ENCODE measurements around the gene MAP4K1.

MAP4K1 gene

DNA sequence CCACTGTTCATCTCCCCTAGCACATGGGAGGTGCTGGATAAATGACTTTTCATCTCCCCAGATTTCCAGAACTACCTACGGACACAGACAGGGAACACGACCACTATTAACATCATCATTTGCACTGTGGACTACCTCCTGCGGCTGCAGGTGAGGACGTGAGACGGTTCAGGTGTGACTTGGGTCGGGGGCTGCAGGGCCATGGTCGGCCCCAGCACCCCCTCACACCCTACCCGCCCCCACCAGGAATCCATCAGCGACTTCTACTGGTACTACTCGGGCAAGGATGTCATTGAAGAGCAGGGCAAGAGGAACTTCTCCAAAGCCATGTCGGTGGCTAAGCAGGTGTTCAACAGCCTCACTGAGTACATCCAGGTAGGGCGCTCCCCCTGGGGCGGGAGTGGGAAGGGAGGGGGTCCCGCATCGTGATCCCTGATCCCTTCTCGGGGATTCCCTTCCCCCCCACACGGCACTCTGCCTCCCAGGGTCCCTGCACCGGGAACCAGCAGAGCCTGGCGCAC is 74.4 kb downstream of the MAP4K1 start (continued):
- TF ChIP-seq, protein P1, sequence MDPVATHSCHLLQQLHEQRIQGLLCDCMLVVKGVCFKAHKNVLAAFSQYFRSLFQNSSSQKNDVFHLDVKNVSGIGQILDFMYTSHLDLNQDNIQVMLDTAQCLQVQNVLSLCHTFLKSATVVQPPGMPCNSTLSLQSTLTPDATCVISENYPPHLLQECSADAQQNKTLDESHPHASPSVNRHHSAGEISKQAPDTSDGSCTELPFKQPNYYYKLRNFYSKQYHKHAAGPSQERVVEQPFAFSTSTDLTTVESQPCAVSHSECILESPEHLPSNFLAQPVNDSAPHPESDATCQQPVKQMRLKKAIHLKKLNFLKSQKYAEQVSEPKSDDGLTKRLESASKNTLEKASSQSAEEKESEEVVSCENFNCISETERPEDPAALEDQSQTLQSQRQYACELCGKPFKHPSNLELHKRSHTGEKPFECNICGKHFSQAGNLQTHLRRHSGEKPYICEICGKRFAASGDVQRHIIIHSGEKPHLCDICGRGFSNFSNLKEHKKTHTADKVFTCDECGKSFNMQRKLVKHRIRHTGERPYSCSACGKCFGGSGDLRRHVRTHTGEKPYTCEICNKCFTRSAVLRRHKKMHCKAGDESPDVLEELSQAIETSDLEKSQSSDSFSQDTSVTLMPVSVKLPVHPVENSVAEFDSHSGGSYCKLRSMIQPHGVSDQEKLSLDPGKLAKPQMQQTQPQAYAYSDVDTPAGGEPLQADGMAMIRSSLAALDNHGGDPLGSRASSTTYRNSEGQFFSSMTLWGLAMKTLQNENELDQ (tag by site-specific recombination; IDR thresholded peaks at IDR 0.05; ENCODE audit: low read depth) = no peak
- TF ChIP-seq, protein P2, sequence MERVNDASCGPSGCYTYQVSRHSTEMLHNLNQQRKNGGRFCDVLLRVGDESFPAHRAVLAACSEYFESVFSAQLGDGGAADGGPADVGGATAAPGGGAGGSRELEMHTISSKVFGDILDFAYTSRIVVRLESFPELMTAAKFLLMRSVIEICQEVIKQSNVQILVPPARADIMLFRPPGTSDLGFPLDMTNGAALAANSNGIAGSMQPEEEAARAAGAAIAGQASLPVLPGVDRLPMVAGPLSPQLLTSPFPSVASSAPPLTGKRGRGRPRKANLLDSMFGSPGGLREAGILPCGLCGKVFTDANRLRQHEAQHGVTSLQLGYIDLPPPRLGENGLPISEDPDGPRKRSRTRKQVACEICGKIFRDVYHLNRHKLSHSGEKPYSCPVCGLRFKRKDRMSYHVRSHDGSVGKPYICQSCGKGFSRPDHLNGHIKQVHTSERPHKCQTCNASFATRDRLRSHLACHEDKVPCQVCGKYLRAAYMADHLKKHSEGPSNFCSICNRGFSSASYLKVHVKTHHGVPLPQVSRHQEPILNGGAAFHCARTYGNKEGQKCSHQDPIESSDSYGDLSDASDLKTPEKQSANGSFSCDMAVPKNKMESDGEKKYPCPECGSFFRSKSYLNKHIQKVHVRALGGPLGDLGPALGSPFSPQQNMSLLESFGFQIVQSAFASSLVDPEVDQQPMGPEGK (tag by site-specific recombination; IDR thresholded peaks at IDR 0.05) = no peak
- TF ChIP-seq ZNF138 (tag by site-specific recombination; IDR thresholded peaks at IDR 0.05; ENCODE audit: borderline replicate concordance) = no peak

DNA sequence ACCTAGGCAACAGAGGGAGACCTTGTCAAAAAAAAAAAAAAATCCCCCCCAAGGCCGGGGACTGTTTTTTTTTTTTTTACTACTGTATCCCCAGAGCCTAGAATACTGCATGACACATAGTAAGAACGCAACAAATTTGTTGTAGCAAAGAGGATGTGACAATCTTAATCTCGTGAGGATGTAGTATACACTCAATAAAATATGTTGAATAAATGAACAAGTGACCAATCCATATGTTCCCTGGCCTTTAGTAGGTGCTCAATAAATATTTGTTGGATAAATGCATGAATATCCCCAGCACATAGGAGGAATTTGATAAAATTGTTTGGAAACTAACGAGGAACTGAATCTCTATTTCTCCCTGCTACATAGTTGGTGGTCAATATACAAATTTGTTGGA is 75.7 kb downstream of the MAP4K1 start:
- no peaks in the 10 kb centered on the region for H3K9me3 ChIP-seq (ENCODE audit: control insufficient read depth, insufficient read depth, low read depth, low read length)
- CTCF ChIA-PET = interaction anchor here (0.6 to 4.6 kb wide), 3 partner anchors 28 to 207 kb away, joined by 4 to 95 read pairs (median 5); no protein-coding TSS in a partner anchor
- POLR2A ChIA-PET = interaction anchor here (0.6 kb wide), 2 partner anchors 77 to 184 kb away, joined by 4 read pairs; partner anchors contain the start of gene EIF3K
- no peak for TF ChIP-seq ZNF211 (tag by site-specific recombination; IDR thresholded peaks at IDR 0.05; ENCODE audit: low read depth)
- TF ChIP-seq, protein P3, sequence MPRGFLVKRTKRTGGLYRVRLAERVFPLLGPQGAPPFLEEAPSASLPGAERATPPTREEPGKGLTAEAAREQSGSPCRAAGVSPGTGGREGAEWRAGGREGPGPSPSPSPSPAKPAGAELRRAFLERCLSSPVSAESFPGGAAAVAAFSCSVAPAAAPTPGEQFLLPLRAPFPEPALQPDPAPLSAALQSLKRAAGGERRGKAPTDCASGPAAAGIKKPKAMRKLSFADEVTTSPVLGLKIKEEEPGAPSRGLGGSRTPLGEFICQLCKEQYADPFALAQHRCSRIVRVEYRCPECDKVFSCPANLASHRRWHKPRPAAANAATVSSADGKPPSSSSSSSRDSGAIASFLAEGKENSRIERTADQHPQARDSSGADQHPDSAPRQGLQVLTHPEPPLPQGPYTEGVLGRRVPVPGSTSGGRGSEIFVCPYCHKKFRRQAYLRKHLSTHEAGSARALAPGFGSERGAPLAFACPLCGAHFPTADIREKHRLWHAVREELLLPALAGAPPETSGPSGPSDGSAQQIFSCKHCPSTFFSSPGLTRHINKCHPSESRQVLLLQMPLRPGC (tag by site-specific recombination; IDR thresholded peaks at IDR 0.05) = no peak
- peak; percentile 97 for TF ChIP-seq ZNF664 (tag by site-specific recombination; IDR thresholded peaks at IDR 0.05)
- no peak for TF ChIP-seq HOXC10 (CRISPR knock-in tag; IDR thresholded peaks at IDR 0.05)
- H3K27ac ChIP-seq (ENCODE audit: extremely low read depth, low read depth, low read length) = no peak overlapping the region
- H3K4me3 ChIP-seq (ENCODE audit: low read depth, low read length) = no peak overlapping the region
- peaks cover 14% of the 10 kb centered on the region for H3K4me1 ChIP-seq (ENCODE audit: control insufficient read depth, insufficient read depth, low read length)
- H3K36me3 ChIP-seq (ENCODE audit: control insufficient read depth in 2 of 2, insufficient read depth in 1 of 2, low read length in 2 of 2) = no peaks in the 10 kb centered on the region

DNA sequence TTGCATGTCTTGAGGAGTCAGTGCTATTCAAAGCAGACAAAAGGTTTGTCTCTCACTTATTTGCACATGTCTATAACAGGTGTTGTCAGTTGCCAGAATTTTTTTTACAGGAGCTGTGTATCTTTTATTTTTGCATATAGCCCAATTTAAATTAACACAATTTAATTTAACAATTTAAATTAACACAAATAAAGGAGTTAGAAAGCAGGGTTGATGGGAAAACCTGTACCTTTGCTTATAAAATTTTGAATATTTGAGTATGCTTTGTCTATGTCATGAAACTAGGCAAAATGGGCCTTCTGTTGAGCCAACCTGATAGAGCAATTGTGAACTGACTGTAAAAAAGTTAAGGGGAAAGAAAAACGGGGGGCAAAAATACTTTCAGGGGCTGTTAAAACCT is 78.0 kb downstream of the MAP4K1 start:
- ChIA-PET CTCF (interaction anchor here (0.7 to 1.0 kb wide), 3 partner anchors 302 to 635 kb away, joined by 3 to 5 read pairs (median 3); no protein-coding TSS in a partner anchor), POLR2A (no interaction called here)
- H3K4me3 ChIP-seq (ENCODE audit: low read depth, low read length) = no peak overlapping the region

More for the DNA sequence above, 78.0 kb downstream of the MAP4K1 start:
- no peaks in the 10 kb centered on the region for H3K36me3 ChIP-seq (ENCODE audit: control insufficient read depth in 2 of 2, insufficient read depth in 1 of 2, low read length in 2 of 2)
- no peak overlapping the region for H3K27ac ChIP-seq (ENCODE audit: extremely low read depth, low read depth, low read length)
- peaks cover 9% of the 10 kb centered on the region for H3K4me1 ChIP-seq (ENCODE audit: control insufficient read depth, insufficient read depth, low read length)
- no peaks in the 10 kb centered on the region for H3K9me3 ChIP-seq (ENCODE audit: control insufficient read depth, insufficient read depth, low read depth, low read length)
- no peak for TF ChIP-seq ZNF10 (tag by site-specific recombination; IDR thresholded peaks at IDR 0.05)
- TF ChIP-seq, protein P4, sequence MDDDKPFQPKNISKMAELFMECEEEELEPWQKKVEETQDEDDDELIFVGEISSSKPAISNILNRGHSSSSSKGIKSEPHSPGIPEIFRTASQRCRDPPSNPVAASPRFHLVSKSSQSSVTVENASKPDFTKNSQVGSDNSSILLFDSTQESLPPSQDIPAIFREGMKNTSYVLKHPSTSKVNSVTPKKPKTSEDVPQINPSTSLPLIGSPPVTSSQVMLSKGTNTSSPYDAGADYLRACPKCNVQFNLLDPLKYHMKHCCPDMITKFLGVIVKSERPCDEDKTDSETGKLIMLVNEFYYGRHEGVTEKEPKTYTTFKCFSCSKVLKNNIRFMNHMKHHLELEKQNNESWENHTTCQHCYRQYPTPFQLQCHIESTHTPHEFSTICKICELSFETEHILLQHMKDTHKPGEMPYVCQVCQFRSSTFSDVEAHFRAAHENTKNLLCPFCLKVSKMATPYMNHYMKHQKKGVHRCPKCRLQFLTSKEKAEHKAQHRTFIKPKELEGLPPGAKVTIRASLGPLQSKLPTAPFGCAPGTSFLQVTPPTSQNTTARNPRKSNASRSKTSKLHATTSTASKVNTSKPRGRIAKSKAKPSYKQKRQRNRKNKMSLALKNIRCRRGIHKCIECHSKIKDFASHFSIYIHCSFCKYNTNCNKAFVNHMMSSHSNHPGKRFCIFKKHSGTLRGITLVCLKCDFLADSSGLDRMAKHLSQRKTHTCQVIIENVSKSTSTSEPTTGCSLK (tag by site-specific recombination; IDR thresholded peaks at IDR 0.05) = no peak
- no peak for TF ChIP-seq ZNF221 (tag by site-specific recombination; IDR thresholded peaks at IDR 0.05; ENCODE audit: borderline replicate concordance)
- peak; percentile 95 for TF ChIP-seq ZNF664 (tag by site-specific recombination; IDR thresholded peaks at IDR 0.05)
- no peak for TF ChIP-seq ZNF48 (tag by site-specific recombination; IDR thresholded peaks at IDR 0.05)
